Fibroblast of mammary gland (primary cell): Measurements from ENCODE around the gene TMEM98.
"Not testable (repeated sequence)": the region's sequence is repeated elsewhere in the genome, so short reads cannot be mapped to it uniquely, and the experiment has no call there.

Experiments
- DNase-seq: peaks from one replicate; pipeline ENCODE4 v3.0.0-alpha.2; 2010; ENCODE audit warnings: low read depth
- H3K4me3 ChIP-seq: 2 replicates; pipeline ENCODE4 v1.5.1; 2011; ENCODE audit warnings: low read depth, mild to moderate bottlenecking, low read length, moderate library complexity; ENCODE audit not compliant: control insufficient read depth
- TF ChIP-seq, protein P1 (sequence below): conservative IDR thresholded peaks from 2 replicates; pipeline ENCODE4 v1.5.1; 2011; ENCODE audit warnings: low read depth, low read length, inconsistent platforms; ENCODE audit not compliant: control insufficient read depth, insufficient read depth

The TMEM98 gene

DNA sequence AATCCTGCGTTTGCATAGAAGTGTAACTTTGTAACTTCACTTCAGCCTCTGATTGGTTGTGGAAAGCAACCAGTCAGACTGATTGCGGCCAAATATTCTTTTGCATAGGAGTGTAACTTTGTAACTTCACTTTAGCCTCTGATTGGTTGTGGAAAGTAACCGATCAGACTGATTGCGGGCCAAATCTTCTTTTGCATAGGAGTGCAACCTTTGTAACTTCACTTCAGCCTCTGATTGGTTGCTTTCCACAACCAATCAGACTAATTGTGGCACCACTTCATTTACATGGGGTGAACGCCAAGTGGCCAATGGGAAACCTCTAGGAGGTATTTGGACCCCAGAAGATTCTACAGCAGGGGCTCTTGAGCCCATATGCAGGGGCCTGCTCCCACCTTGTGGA, 1.8 kb upstream of the TMEM98 start:
- no peak overlapping the region for H3K4me3 ChIP-seq
- TF ChIP-seq, protein P1, sequence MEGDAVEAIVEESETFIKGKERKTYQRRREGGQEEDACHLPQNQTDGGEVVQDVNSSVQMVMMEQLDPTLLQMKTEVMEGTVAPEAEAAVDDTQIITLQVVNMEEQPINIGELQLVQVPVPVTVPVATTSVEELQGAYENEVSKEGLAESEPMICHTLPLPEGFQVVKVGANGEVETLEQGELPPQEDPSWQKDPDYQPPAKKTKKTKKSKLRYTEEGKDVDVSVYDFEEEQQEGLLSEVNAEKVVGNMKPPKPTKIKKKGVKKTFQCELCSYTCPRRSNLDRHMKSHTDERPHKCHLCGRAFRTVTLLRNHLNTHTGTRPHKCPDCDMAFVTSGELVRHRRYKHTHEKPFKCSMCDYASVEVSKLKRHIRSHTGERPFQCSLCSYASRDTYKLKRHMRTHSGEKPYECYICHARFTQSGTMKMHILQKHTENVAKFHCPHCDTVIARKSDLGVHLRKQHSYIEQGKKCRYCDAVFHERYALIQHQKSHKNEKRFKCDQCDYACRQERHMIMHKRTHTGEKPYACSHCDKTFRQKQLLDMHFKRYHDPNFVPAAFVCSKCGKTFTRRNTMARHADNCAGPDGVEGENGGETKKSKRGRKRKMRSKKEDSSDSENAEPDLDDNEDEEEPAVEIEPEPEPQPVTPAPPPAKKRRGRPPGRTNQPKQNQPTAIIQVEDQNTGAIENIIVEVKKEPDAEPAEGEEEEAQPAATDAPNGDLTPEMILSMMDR, result no peak
- DNase-seq, result no peak

DNA sequence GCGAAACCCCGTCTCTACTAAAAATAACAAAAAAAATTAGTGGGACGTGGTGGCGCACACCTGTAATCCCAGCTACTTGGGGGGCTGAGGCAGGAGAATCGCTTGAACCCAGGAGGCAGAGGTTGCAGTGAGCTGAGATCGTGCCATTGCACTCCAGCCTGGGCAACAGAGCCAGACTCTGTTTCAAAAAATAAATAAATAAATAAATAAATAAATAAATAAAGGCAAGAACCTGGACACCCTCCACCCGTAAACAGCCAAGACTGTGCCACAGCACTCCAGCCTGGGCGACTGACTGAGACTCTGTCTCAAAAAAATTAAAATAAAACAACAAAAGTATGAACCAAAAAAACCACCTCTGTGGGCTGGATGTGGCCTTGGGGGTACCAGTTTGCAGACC, 1.2 kb upstream of the TMEM98 start:
- not testable (repeated sequence) for H3K4me3 ChIP-seq, DNase-seq

DNA sequence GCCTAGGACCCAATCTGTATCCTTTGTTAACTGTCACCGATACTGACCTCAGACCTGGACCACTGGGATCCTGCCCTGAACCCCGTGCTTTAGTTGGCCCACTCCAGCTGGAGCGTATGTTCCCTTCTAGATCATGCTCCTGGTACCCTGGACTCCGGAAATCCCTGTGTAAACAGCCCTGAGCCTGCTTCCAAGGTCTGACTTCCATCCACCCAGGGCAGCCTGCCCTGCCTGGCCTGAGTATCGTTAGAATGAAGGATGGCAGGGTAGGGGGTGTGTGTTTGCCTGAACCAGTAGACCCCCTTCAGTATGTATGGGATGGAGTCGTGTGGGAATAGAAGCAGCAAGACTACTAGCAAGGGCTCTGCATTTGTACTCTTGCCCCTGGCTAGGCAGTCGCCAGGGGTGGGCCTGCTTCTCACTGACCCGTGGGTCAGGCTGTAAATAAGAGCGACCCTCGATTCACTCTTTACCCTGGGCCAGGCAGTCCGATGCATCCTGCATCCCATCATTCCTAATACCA, 691 bp upstream of the TMEM98 start:
- TF ChIP-seq, protein P1, result no peak
- peak overlapping the region; percentile 42 for H3K4me3 ChIP-seq
- DNase-seq, result no peak

DNA sequence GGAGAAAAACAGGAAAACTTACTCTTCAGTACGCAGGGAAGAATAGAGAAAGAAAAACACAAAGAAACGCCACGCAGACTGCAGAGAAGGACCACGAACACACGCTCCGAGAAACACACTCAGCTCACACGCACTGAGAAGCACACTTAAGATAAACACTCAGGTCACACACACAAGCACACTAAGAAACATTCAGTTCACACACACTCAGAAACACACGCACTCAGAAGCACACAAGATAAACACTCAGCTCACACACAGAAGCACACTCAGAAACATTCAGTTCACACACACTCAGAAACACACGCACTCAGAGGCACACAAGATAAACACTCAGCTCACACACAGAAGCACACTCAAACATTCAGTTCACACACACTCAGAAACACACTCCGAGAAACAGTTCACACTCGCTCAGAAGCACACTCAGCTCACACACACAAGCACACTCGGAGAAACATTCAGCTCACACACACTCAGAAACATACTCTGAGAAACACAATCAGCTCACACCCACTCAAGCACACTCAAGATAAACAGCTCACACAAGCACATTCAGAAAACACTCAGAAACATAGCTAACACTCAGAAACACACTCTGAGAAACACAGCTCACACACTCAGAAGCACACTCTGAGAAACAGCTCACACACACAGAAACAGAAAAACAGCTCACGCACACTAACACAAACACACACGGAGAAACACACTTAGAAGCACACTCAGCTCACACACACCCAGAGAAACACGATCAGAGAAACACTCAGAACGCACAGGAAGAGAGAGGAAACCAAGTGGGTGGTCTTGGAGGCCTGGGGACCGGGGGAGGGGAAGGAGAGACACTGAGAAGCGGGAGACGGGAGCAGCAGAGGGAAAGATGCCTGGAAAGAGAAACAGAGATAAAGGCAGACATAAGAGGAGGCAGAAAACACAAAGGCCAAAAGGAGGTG, 908 bp downstream of the TMEM98 start:
- H3K4me3 ChIP-seq, result peak overlapping the region; percentile 43
- no peak for DNase-seq
- TF ChIP-seq, protein P1, result no peak

DNA sequence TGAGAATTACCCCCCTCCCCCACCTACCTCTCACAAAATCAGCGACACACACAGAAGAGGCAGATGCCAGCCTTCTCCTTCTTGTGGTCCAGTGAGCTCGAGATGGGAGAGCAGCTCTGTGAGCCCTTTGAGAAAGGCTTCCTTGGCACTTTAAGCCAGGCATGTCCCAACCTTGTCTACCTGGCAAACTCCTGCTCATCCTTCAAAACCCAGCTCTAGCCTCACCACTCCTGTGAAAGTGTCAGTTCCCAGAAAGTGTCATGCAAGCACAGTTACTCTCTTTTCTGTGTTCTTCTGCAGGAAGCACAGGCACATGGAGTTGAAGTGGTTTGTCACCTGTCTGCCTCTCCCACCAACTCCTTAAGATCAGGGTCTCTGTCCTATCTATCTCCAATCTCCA, 1.6 kb downstream of the TMEM98 start:
- peak overlapping the region; percentile 43 for H3K4me3 ChIP-seq
- DNase-seq, result no peak
- TF ChIP-seq, protein P1, result no peak

DNA sequence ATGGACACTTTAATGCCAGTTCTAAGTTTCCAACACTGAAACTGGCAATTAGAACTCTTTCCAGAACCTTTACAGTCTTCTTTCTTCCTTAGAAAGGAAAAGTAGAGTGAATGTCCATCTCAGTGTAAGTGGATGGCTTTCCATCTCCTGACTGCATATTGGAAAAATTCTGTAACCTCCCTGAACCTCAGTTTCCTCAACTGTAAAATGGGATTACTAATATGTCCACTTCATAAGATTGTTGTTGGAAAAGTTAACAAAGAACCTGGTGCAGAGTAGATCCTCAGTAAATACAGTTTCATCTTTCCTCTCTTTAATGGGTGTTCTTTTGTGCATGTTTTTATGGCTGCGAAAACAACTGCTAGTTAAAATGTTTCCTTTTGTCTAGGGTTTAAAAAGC, 2.6 kb downstream of the TMEM98 start:
- H3K4me3 ChIP-seq, result no peak overlapping the region
- DNase-seq, result no peak
- TF ChIP-seq, protein P1, result no peak

DNA sequence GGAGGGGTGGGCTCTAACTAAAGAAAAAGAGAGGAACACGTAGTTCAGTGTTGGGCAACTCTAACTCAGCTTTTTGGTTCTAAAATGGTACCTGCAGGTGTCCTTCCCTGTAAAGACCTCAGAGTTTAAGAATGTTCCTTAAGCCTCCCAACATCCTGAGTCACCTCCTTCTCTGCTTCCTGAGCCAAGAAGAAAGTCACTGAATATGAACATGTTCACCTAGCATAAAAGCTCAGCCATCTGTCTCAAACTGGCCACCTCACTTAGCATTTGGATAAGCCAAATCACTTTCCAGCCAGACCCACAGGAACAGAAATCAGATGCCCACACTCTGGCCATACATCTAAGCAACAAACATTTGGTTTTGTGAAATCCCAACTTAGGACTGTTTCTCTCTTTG, 3.7 kb downstream of the TMEM98 start:
- peak; percentile 18 for DNase-seq
- H3K4me3 ChIP-seq, result no peak overlapping the region
- TF ChIP-seq, protein P1, result no peak
